HG02973 (cell line): ENCODE results near the gene IFNL3.
"Not testable (repeated sequence)": the region's sequence is repeated elsewhere in the genome, so short reads cannot be mapped to it uniquely, and the experiment has no call there.

Source experiments
- ATAC-seq: cut with Tn5 transposase; IDR thresholded peaks from one replicate; pipeline ENCODE4 v1.9.1; 2021; ENCODE audit warnings: moderate library complexity; ENCODE audit not compliant: unreplicated experiment

Gene IFNL3

DNA sequence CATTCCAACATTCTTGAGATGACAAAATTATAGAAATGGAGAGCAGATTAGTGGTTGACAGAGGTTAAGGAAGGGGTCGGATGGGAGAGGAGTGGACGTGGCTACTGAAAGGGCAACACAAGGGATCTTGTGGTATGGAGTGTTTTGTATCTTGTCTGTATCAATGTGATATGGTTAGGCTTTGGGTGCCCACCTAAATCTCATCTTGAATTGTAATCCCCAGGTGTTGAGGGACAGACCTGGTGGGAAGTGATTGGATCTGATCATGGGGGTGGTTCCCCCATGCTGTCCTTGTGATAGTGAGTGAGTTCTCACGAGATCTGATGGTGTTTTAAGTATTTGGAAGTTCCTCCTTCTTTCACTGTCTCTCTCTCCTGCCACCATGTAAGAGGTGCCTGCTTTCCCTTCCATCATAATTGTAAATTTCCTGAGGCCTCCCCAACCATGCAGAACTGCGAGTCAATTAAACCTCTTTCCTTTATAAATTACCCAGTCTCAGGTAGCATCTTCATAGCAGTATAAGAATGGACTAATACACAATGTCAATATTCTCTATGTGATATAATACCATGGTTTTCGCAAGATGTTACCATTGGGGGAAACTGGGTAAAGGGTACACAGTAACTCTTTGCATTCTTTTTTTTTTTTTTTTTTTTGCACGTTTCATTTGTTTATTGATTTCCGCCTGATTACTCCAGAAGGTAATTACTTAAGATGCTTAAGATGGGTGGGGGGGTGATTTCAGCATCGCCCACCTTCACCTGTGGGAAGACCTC, 8.8 kb upstream of the IFNL3 start:
- no peak for ATAC-seq

- no peak for ATAC-seq
These were observed 7.7 kb upstream of the IFNL3 start for GRCh38 chr19:39252458-39252857.

DNA sequence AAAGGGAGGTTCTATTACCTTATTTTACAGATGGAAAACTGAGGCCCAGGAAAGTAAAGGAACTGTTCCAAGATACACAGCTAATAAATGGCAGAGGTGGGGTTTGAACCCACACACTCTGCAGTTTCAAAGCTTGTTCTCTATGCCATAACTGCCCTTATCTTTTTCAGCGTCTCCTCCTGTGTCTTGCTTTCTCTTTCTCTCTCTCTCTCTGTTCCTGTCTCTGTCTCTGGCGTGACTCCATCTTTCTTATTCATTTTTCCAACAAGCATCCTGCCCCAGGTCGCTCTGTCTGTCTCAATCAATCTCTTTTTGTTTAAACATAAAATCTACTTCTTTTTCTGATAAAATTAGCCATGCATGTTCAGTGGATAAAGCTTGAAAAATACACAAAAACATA, 7.0 kb upstream of the IFNL3 start:
- no peak for ATAC-seq

- no peak for ATAC-seq
These were observed 6.3 kb upstream of the IFNL3 start for GRCh38 chr19:39251081-39251480.

DNA sequence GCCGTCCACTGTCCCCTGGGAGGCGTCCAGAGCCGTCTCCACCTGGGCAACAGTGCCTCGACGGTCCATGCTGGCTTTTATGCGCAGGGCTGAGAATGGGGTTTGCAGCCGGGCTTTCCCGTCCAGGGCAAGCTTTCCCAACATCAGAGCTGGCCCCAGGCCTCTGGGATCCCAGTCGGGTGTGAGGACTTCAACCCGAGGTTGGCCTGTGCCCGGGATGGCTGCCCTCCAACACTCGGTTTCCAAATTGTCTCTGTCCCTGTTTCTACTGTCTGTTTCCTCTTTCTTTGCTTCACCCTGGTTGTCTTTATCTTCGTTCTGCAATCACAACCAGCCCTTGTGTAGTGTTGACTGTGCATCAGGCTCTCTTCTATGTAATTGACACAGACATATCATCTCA, 4.0 kb upstream of the IFNL3 start, which contains the start of gene IFNL4:
TSS of gene IFNL4 (minus strand) at position 51 of the 400 bp plus-strand sequence.
- no peak for ATAC-seq

- no peak for ATAC-seq
These were observed 3.2 kb upstream of the IFNL3 start for GRCh38 chr19:39247701-39248664.

- no peak for ATAC-seq
These were observed 2.3 kb upstream of the IFNL3 start for GRCh38 chr19:39246951-39247669.

DNA sequence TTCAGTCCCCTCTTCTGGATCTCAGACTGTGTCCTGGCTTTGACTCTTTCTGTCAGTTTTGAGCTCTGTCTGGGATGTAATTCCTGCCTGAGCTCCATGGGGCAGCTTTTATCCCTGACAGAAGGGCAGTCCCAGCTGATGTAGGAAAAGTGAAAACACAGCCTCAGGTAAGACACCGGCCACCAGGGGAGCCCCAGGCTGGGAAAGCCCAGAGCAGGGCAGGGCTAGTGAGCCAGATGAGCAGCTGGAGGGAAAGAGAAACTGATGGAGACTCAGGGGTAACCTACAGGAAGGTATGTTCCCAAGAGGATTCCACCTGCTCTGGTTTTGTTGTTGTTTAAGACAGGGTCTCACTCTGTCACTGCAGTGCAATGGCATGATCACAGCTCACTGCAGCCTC, 360 bp upstream of the IFNL3 start:
- ATAC-seq, result not testable (repeated sequence)

DNA sequence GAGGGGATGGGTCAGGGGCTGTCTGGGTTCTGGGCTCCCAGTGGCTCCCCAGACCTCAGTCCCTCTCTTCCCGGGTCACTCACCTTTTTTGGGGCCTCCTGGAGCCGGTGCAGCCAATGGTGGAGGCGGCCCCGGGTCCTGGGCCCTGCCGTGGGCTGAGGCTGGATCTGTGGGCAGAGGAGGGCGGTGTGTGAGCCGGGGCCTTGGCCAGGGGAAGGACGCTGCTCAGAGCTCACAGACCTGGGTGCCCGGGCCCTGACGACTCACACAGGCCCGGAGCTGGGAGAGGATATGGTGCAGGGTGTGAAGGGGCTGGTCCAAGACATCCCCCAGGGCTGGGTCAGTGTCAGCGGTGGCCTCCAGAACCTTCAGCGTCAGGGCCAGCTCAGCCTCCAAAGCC, 1.1 kb downstream of the IFNL3 start:
- ATAC-seq, result not testable (repeated sequence)

DNA sequence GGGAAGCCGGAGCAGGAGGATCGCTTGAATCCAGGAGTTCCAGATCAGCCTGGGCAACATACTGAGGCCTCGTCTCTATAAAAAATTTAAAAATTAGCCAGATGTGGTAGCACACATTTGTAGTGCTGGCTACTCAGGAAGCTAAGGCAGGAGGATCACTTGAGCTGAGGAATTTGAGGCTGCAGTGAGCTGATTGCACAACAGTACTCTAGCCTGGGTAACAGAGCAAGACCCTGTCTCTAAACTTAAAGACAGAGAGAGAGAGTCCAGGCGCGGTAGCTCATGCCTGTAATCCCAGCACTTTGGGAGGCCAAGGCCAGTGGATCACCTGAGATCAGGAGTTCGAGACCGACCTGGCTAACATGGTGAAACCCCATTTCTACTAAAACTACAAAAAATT, 4.4 kb downstream of the IFNL3 start:
- ATAC-seq, result no peak

- ATAC-seq, result no peak
These were observed 5.9 kb downstream of the IFNL3 start for GRCh38 chr19:39238944-39239343.

GRCh38 chr19:39238209-39238608, 6.6 kb downstream of the IFNL3 start:
- ATAC-seq, result no peak

- no peak for ATAC-seq
These were observed 7.3 kb downstream of the IFNL3 start for GRCh38 chr19:39237200-39238184.

GRCh38 chr19:39236527-39236926, 8.3 kb downstream of the IFNL3 start:
- ATAC-seq, result no peak

GRCh38 chr19:39232708-39233107, 12.1 kb downstream of the IFNL3 start:
- no peak for ATAC-seq

GRCh38 chr19:39230096-39230764, 14.6 kb downstream of the IFNL3 start:
- ATAC-seq, result no peak

GRCh38 chr19:39224910-39225309, 19.9 kb downstream of the IFNL3 start:
- no peak for ATAC-seq

DNA sequence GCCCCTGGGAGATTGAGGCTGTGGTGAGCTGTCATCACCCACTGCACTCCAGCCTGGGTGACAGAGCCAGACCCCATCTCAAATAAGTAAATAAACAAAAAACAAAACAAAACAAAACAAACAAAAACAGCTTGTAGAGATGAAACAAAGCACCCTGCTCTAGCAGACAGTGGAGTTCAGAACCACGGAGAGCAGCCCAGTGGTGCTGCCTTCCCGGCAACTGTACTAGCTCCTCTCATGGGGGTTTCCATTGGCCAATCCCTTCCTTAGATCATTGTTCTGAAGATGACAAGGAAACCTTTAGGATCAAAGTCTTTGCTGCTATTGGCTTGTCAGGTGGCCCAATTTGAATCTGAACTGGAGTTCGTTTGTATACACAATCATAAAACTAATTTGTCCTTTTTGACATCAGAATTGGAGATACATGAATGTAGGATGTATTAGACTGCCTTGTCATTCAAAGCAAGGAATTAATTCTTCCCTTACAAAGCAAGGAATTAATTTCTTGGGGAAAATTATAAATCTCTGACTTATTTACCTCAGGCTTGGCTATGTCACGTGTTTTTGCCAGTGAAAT, 21.0 kb downstream of the IFNL3 start:
- ATAC-seq, result no peak

GRCh38 chr19:39219108-39219507, 25.7 kb downstream of the IFNL3 start:
- not testable (repeated sequence) for ATAC-seq
